Measurements from ENCODE around the gene RBPJ. TPM values are rescaled to one million over a fixed set of nuclear protein-coding genes. Genes with fewer than 3 reads are reported as not detected.

Gene RBPJ
- total and polyA plus RNA-seq, 2 of the 8 experiments (the other 6 are each of a cell fraction or from before 2014, with no cell fraction given) = 65.5 to 217 TPM

DNA sequence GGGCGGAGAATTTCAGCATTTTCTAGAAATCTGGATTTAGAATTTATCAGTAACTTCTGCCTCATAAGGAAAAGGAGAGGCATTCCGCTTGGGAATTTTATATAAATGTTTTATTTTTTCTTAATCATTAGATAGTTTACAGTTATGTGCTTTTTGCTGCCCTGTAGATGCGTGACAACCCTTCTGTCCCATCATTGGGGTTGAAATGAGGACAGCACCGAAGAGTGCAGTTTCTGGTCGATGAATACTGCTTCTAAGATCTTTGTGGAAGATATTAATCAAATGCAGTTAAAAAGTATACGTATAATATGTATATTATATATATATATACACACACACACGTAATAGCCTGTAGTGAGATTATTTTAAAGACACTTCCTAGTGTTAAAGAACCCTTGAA lies 1.5 kb downstream of the RBPJ start:
- ChIA-PET CTCF (ENCODE audit: partially characterized antibody) (interaction anchor here (0.6 to 1.2 kb wide), 3 partner anchors 15 to 77 kb away, joined by 3 to 4 read pairs (median 3); no protein-coding TSS in a partner anchor), POLR2A (ENCODE audit: partially characterized antibody) (interaction anchor here (0.7 to 1.0 kb wide), 4 partner anchors 8 to 87 kb away, joined by 3 to 4 read pairs (median 4); no protein-coding TSS in a partner anchor)
- no peak overlapping the region for H2BK15ac ChIP-seq (ENCODE audit: low read length)
- no peak overlapping the region for H2AK5ac ChIP-seq (ENCODE audit: low read depth, low read length)
- H2AFZ ChIP-seq (ENCODE audit: low read length) = no peak overlapping the region
- H4K5ac ChIP-seq (ENCODE audit: insufficient read length, low read depth, low read length) = no peak overlapping the region
- H3K79me2 ChIP-seq (ENCODE audit: control insufficient read depth in 1 of 2, insufficient read depth in 2 of 2, low read length in 2 of 2) = peaks cover 59 to 64% of the 10 kb centered on the region in 2 experiments
- no peaks in the 10 kb centered on the region for H3K27me3 ChIP-seq (replicated peaks in 1 of 4; ENCODE audit: control insufficient read depth in 3 of 4, extremely low read depth in 1 of 4, insufficient read depth in 3 of 4, low read length in 3 of 4)
- no peak overlapping the region for H3K56ac ChIP-seq (replicated peaks; ENCODE audit: insufficient read length, low read depth, low read length)
- peaks cover 21 to 33% of the 10 kb centered on the region in 2 experiments for H4K20me1 ChIP-seq (replicated peaks in 1 of 2; ENCODE audit: control insufficient read depth in 1 of 2, insufficient read depth in 2 of 2, low read length in 2 of 2)
- DNase-seq (ENCODE audit: low read depth in 1 of 2, low spot score in 2 of 2) = no peak
- no peak for TF ChIP-seq RAD21 (IDR thresholded peaks at IDR 0.05 in 1 of 2, conservative IDR thresholded peaks at IDR 0.05 in 1 of 2; ENCODE audit: low read depth in 2 of 2, low read length in 2 of 2)
- no peak for TF ChIP-seq BCL11A (IDR thresholded peaks at IDR 0.05; ENCODE audit: low read depth in 2 of 2, low read length in 2 of 2)
- H2BK20ac ChIP-seq (ENCODE audit: low read length) = no peak overlapping the region
- no peak overlapping the region for H2BK12ac ChIP-seq (ENCODE audit: low read depth, low read length)
- peak overlapping the region; percentile 63 to 71 for H3K4me2 ChIP-seq (ENCODE audit: insufficient read depth in 1 of 2, low read depth in 2 of 2, low read length in 2 of 2)
- no peak overlapping the region for H4K8ac ChIP-seq (ENCODE audit: extremely low read depth, insufficient read depth, low read length)
- WGBS, 2 experiments (ENCODE audit: extremely low coverage in 1 of 2, insufficient coverage in 1 of 2, insufficient read length in 1 of 2, insufficient replicate concordance in 2 of 2, low coverage in 1 of 2, low lambda C conversion rate in 2 of 2, missing lambda C conversion rate in 1 of 2) = 2% methylated on average over 7 of the region's 7 CpGs; no CpG with 5 or more reads in 1 of the 2 experiments
- peaks cover 2% of the 10 kb centered on the region for H3K23me2 ChIP-seq (ENCODE audit: low read depth, low read length)
- H3K79me1 ChIP-seq (ENCODE audit: low read depth, low read length) = no peaks in the 10 kb centered on the region
- FAIRE-seq = no peak
- H3K9me3 ChIP-seq (ENCODE audit: insufficient read depth in 2 of 2, low read depth in 1 of 2, low read length in 1 of 2) = no peaks in the 10 kb centered on the region
- peak overlapping the region; percentile 87 to 95 (median 92) for H3K4me3 ChIP-seq (ENCODE audit: extremely low read depth in 1 of 4, insufficient read depth in 2 of 4, low read depth in 3 of 4, low read length in 4 of 4)
- H3K4ac ChIP-seq (replicated peaks; ENCODE audit: insufficient read length, low read depth, low read length) = no peak overlapping the region
- H3K36me3 ChIP-seq (ENCODE audit: control insufficient read depth in 2 of 4, insufficient read depth in 4 of 4, low read length in 3 of 4) = no peaks in the 10 kb centered on the region
- H3K27ac ChIP-seq (ENCODE audit: low read depth, low read length) = no peak overlapping the region
- H4K91ac ChIP-seq (replicated peaks; ENCODE audit: insufficient read length, low read length) = no peak overlapping the region
- no peak overlapping the region for H2BK5ac ChIP-seq (ENCODE audit: low read depth, low read length)
- peak overlapping the region in 2 of 4 experiments; percentile 78 to 94; a peak in 3 of 7 replicates for H3K9ac ChIP-seq (replicated peaks in 1 of 4; ENCODE audit: extremely low read depth in 1 of 4, low read depth in 3 of 4, low read length in 3 of 4)
- no peak overlapping the region for H3K14ac ChIP-seq (ENCODE audit: insufficient read length)
- H3K4me1 ChIP-seq (replicated peaks in 1 of 4; ENCODE audit: control insufficient read depth in 3 of 4, insufficient read depth in 4 of 4, low read length in 3 of 4) = peaks cover 0 to 7% (median 4%) of the 10 kb centered on the region in 4 experiments; a peak in 6 of 7 replicates
- H3K23ac ChIP-seq (ENCODE audit: insufficient read length) = no peak overlapping the region
- no peak overlapping the region for H2BK120ac ChIP-seq (replicated peaks; ENCODE audit: low read depth, low read length)
- H3K18ac ChIP-seq (ENCODE audit: extremely low read depth, low read length) = no peak overlapping the region

Measured in H1 (cell line).